Adrenal gland (tissue), 12 donors: ENCODE measurements around the gene PXMP2. TPM values are rescaled to one million over a fixed set of nuclear protein-coding genes. Genes with fewer than 3 reads are reported as not detected.

ENCODE experiments used
- DNase-seq, 7 donors: peaks; one replicate each; pipeline ENCODE4 v3.0.0-alpha.2; 2019 to 2020
- H3K27ac ChIP-seq, 5 donors: fragments of 200-600 bp; sonication (generic) in 4 of 5; 1 replicate in 3 of 5; 2 replicates in 2 of 5; pipeline versions ENCODE4 v1.5.1 to v1.8.0; 2016 to 2020; ENCODE audit warnings: mild to moderate bottlenecking in 1 of 5
- H3K27me3 ChIP-seq: fragments of 200-600 bp; 2 replicates; pipeline ENCODE4 v1.8.0; 2021
- H3K36me3 ChIP-seq, 2 donors: fragments of 200-600 bp; replicated peaks in 1 of 2; 1 replicate in 1 of 2; 2 replicates in 1 of 2; pipeline versions ENCODE4 v1.5.1 to v1.8.0; 2018 to 2022
- H3K4me1 ChIP-seq, 2 donors: fragments of 200-600 bp; replicated peaks in 1 of 2; 1 replicate in 1 of 2; 2 replicates in 1 of 2; pipeline versions ENCODE4 v1.5.1 to v1.8.0; 2018 to 2021
- H3K4me3 ChIP-seq, 4 donors: fragments of 200-600 bp; sonication (generic) in 3 of 4; one replicate each; pipeline ENCODE4 v1.5.1; 2016 to 2018
- H3K9me3 ChIP-seq, 3 donors: fragments of 200-600 bp; sonication (generic) in 1 of 3; replicated peaks in 1 of 3; 1 replicate in 2 of 3; 2 replicates in 1 of 3; pipeline versions ENCODE4 v1.5.1 to v1.8.0; 2016 to 2021
- POLR2A ChIP-seq, 2 donors: fragments of 450-650 bp; IDR thresholded peaks; one replicate each; pipeline ENCODE4 v1.6.1; 2017; ENCODE audit warnings: antibody characterized with exemption in 2 of 2, mild to moderate bottlenecking in 2 of 2, moderate library complexity in 1 of 2
- WGBS, 4 donors: extraction: QIAGEN DNeasy Blood & Tissue Kit in 2 of 4; methylation state at CpG; one replicate each; pipeline versions ENCODE4 v1.1.5 to v1.1.7; 2013 to 2017; 5-methylcytosine and 5-hydroxymethylcytosine counted together
- intact Hi-C, 2 donors: fragments of 100-400 bp; cut with DNase I; formaldehyde crosslinking; loops; one replicate each; pipeline versions ENCODE4 v1.14.1 to v1.15.0; 2022 to 2023
- polyA plus RNA-seq, 3 donors: library from polyadenylated mRNA; stranded (reverse); fragments of 200-250 nt in 2 of 3; fragments of 350-450 nt in 1 of 3; fragmentation: Illumina TruSeq in 1 of 3; extraction: RNeasy Lipid Tissue Mini Kit (QIAGEN cat#74804) in 1 of 3; gene quantifications; one replicate each; pipeline ENCODE4 v1.2.3, GENCODE V29; 2013 to 2014
- total RNA-seq, 9 donors: library from RNA; depleted of rRNA in 4 of 9; stranded (reverse); fragments of >200 nt in 4 of 9; fragments of 120-200 nt in 1 of 9; fragmentation: NEBNext Ultra II Directional in 1 of 9; extraction: Animal tissue kit (Norgen Biotek cat#: 25700) in 1 of 9; gene quantifications; one replicate each; pipeline versions ENCODE4 v1.1.0 to v1.2.4, GENCODE V29; 2013 to 2023
- TF ChIP-seq, protein P1 (sequence below), 6 experiments: fragments of 450-650 bp in 4 of 6; fragments of 200-600 bp in 2 of 6; sonication (generic) in 1 of 6; IDR thresholded peaks; 1 replicate in 5 of 6; 2 replicates in 1 of 6; pipeline versions ENCODE4 v1.5.1 to v1.8.0; 2016 to 2021; ENCODE audit warnings: antibody characterized with exemption in 6 of 6, mild to moderate bottlenecking in 2 of 6, moderate library complexity in 1 of 6
- donor health status: healthy with polysubstance abuse.
- donor health status: Bipolar disorder and iron deficiency.
- donor health status: DM: yes; HTN: yes; CAD: no.
- donor health status: DM: no; HTN: no; CAD: no.
- donor health status: DM: no; HTN: no; CAD: no.
- donor health status: DM: yes; HTN: yes; CAD: no.

The PXMP2 gene
- total and polyA plus RNA-seq, 12 donors: 8.2 to 51.7 (median 20.2) TPM

GRCh38 chr12:132668191-132669088 is 18.9 kb upstream of the PXMP2 start:
- H3K4me1 ChIP-seq: no peaks in the 10 kb centered on the region
- DNase-seq: no peak
- intact Hi-C loops: no loop called here
- H3K4me3 ChIP-seq: no peak overlapping the region
- H3K9me3 ChIP-seq: no peaks in the 10 kb centered on the region
- H3K36me3 ChIP-seq: peaks cover 0 to 52% of the 10 kb centered on the region in 2 donors
- H3K27ac ChIP-seq: no peak overlapping the region
- no peaks in the 10 kb centered on the region for H3K27me3 ChIP-seq
- TF ChIP-seq POLR2A (IDR thresholded peaks at IDR 0.05): no peak
- TF ChIP-seq, protein P1, sequence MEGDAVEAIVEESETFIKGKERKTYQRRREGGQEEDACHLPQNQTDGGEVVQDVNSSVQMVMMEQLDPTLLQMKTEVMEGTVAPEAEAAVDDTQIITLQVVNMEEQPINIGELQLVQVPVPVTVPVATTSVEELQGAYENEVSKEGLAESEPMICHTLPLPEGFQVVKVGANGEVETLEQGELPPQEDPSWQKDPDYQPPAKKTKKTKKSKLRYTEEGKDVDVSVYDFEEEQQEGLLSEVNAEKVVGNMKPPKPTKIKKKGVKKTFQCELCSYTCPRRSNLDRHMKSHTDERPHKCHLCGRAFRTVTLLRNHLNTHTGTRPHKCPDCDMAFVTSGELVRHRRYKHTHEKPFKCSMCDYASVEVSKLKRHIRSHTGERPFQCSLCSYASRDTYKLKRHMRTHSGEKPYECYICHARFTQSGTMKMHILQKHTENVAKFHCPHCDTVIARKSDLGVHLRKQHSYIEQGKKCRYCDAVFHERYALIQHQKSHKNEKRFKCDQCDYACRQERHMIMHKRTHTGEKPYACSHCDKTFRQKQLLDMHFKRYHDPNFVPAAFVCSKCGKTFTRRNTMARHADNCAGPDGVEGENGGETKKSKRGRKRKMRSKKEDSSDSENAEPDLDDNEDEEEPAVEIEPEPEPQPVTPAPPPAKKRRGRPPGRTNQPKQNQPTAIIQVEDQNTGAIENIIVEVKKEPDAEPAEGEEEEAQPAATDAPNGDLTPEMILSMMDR (IDR thresholded peaks at IDR 0.05): no peak
- 94 to 97% (median 96%) methylated on average over 30 of the region's 30 CpGs for WGBS, 4 donors

- no peaks in the 10 kb centered on the region for H3K4me1 ChIP-seq
- intact Hi-C loops: no loop called here
- DNase-seq: no peak
- H3K36me3 ChIP-seq: peaks cover 0 to 49% of the 10 kb centered on the region in 2 donors
- no peaks in the 10 kb centered on the region for H3K27me3 ChIP-seq
- H3K27ac ChIP-seq: no peak overlapping the region
- H3K9me3 ChIP-seq: no peaks in the 10 kb centered on the region
- 94 to 97% (median 95%) methylated on average over 16 to 17 of the region's 17 CpGs for WGBS, 4 donors
- TF ChIP-seq POLR2A (IDR thresholded peaks at IDR 0.05): no peak
- TF ChIP-seq, protein P1 (IDR thresholded peaks at IDR 0.05): no peak
- H3K4me3 ChIP-seq: no peak overlapping the region
These were observed 18.1 kb upstream of the PXMP2 start for GRCh38 chr12:132669166-132669879.

- H3K4me3 ChIP-seq: no peak overlapping the region
- H3K4me1 ChIP-seq: no peaks in the 10 kb centered on the region
- 86 to 93% (median 91%) methylated on average over 12 to 16 of the region's 16 CpGs for WGBS, 4 donors
- H3K9me3 ChIP-seq: no peaks in the 10 kb centered on the region
- no peak overlapping the region for H3K27ac ChIP-seq
- DNase-seq: no peak
- TF ChIP-seq, protein P1 (IDR thresholded peaks at IDR 0.05): no peak
- TF ChIP-seq POLR2A (IDR thresholded peaks at IDR 0.05): no peak
- intact Hi-C loops: no loop called here
- H3K36me3 ChIP-seq: peaks cover 0 to 46% of the 10 kb centered on the region in 2 donors
- no peaks in the 10 kb centered on the region for H3K27me3 ChIP-seq
These were observed 15.3 kb upstream of the PXMP2 start for GRCh38 chr12:132672116-132672515.

DNA sequence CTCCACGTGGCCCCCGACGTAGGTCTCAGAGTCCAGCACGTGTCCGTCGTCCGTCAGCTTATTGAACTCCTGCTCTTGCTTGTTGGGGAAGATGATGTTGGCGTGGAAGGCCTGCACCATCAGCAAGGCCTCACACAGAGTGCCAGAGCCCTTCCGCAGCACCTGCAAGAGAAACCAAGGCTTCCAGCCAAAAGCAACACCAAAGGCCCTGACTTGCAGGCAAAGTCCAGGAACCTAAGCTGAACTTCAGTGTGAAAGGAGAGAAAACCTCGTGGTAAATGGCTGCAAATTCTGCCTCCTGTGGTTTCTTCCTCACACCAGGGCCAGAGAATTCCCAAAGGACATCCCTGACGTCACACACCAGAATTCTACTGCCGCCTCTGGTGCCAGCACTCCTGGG is 14.7 kb upstream of the PXMP2 start:
- intact Hi-C loops: no loop called here
- no peaks in the 10 kb centered on the region for H3K27me3 ChIP-seq

More for the DNA sequence above, 14.7 kb upstream of the PXMP2 start:
- no peaks in the 10 kb centered on the region for H3K9me3 ChIP-seq
- no peak for TF ChIP-seq POLR2A (IDR thresholded peaks at IDR 0.05)
- TF ChIP-seq, protein P1 (IDR thresholded peaks at IDR 0.05): no peak
- DNase-seq: no peak
- H3K27ac ChIP-seq: no peak overlapping the region
- WGBS, 4 donors: 92 to 96% (median 95%) methylated on average over 9 to 12 of the region's 12 CpGs
- H3K4me3 ChIP-seq: no peak overlapping the region
- H3K36me3 ChIP-seq: peaks cover 0 to 41% of the 10 kb centered on the region in 2 donors
- no peaks in the 10 kb centered on the region for H3K4me1 ChIP-seq
